ENCODE measurements around the gene GRID1.

The GRID1 gene

GRCh38 chr10:85594239-85594638 lies 772.4 kb downstream of the GRID1 start:
- Histone ChIP-seq H3K9ac (ENCODE audit: low read depth in 1 of 2, low read length in 2 of 2) (no peak overlapping the region), H3K9me3 (ENCODE audit: control insufficient read depth in 2 of 2, low read length in 2 of 2) (no peaks in the 10 kb centered on the region), H3K27me3 (ENCODE audit: control insufficient read depth in 2 of 2, insufficient read depth in 2 of 2, low read length in 2 of 2) (no peaks in the 10 kb centered on the region), H3K4me1 (ENCODE audit: control insufficient read depth in 2 of 2, insufficient read depth in 2 of 2, low read length in 2 of 2) (no peaks in the 10 kb centered on the region), H3K4me3 (ENCODE audit: low read length in 2 of 2) (no peak overlapping the region), H3K27ac (ENCODE audit: low read depth in 2 of 2, low read length in 2 of 2) (no peak overlapping the region), H3K36me3 (ENCODE audit: control insufficient read depth in 2 of 2, insufficient read depth in 2 of 2, low read length in 2 of 2) (no peaks in the 10 kb centered on the region)

- Histone ChIP-seq H3K9ac (ENCODE audit: low read depth in 1 of 2, low read length in 2 of 2) (no peak overlapping the region), H3K27me3 (ENCODE audit: control insufficient read depth in 2 of 2, insufficient read depth in 2 of 2, low read length in 2 of 2) (no peaks in the 10 kb centered on the region), H3K4me3 (ENCODE audit: low read length in 2 of 2) (no peak overlapping the region), H3K9me3 (ENCODE audit: control insufficient read depth in 2 of 2, low read length in 2 of 2) (no peaks in the 10 kb centered on the region), H3K27ac (ENCODE audit: low read depth in 2 of 2, low read length in 2 of 2) (no peak overlapping the region), H3K36me3 (ENCODE audit: control insufficient read depth in 2 of 2, insufficient read depth in 2 of 2, low read length in 2 of 2) (no peaks in the 10 kb centered on the region), H3K4me1 (ENCODE audit: control insufficient read depth in 2 of 2, insufficient read depth in 2 of 2, low read length in 2 of 2) (no peaks in the 10 kb centered on the region)
Measured at GRCh38 chr10:85593226-85593772, 773.3 kb downstream of the GRID1 start.

- H3K9ac ChIP-seq (ENCODE audit: low read depth in 1 of 2, low read length in 2 of 2): no peak overlapping the region
- no peaks in the 10 kb centered on the region for H3K4me1 ChIP-seq (ENCODE audit: control insufficient read depth in 2 of 2, insufficient read depth in 2 of 2, low read length in 2 of 2)
- no peak overlapping the region for H3K4me3 ChIP-seq (ENCODE audit: low read length in 2 of 2)
- no peak overlapping the region for H3K27ac ChIP-seq (ENCODE audit: low read depth in 2 of 2, low read length in 2 of 2)
- no peaks in the 10 kb centered on the region for H3K36me3 ChIP-seq (ENCODE audit: control insufficient read depth in 2 of 2, insufficient read depth in 2 of 2, low read length in 2 of 2)
- no peaks in the 10 kb centered on the region for H3K9me3 ChIP-seq (ENCODE audit: control insufficient read depth in 2 of 2, low read length in 2 of 2)
- no peaks in the 10 kb centered on the region for H3K27me3 ChIP-seq (ENCODE audit: control insufficient read depth in 2 of 2, insufficient read depth in 2 of 2, low read length in 2 of 2)
Measured at GRCh38 chr10:85581371-85581770, 785.2 kb downstream of the GRID1 start.

GRCh38 chr10:85580585-85580984 lies 786.0 kb downstream of the GRID1 start:
- H3K27ac ChIP-seq (ENCODE audit: low read depth in 2 of 2, low read length in 2 of 2): no peak overlapping the region
- no peaks in the 10 kb centered on the region for H3K36me3 ChIP-seq (ENCODE audit: control insufficient read depth in 2 of 2, insufficient read depth in 2 of 2, low read length in 2 of 2)
- no peaks in the 10 kb centered on the region for H3K9me3 ChIP-seq (ENCODE audit: control insufficient read depth in 2 of 2, low read length in 2 of 2)
- H3K9ac ChIP-seq (ENCODE audit: low read depth in 1 of 2, low read length in 2 of 2): no peak overlapping the region
- H3K4me3 ChIP-seq (ENCODE audit: low read length in 2 of 2): no peak overlapping the region
- no peaks in the 10 kb centered on the region for H3K27me3 ChIP-seq (ENCODE audit: control insufficient read depth in 2 of 2, insufficient read depth in 2 of 2, low read length in 2 of 2)
- no peaks in the 10 kb centered on the region for H3K4me1 ChIP-seq (ENCODE audit: control insufficient read depth in 2 of 2, insufficient read depth in 2 of 2, low read length in 2 of 2)

- no peaks in the 10 kb centered on the region for H3K4me1 ChIP-seq (ENCODE audit: control insufficient read depth in 2 of 2, insufficient read depth in 2 of 2, low read length in 2 of 2)
- H3K9me3 ChIP-seq (ENCODE audit: control insufficient read depth in 2 of 2, low read length in 2 of 2): no peaks in the 10 kb centered on the region
Measured at GRCh38 chr10:85578860-85579259, 787.7 kb downstream of the GRID1 start.

GRCh38 chr10:85575441-85575840 lies 791.2 kb downstream of the GRID1 start:
- Histone ChIP-seq H3K4me3 (ENCODE audit: low read length in 2 of 2) (no peak overlapping the region), H3K4me1 (ENCODE audit: control insufficient read depth in 2 of 2, insufficient read depth in 2 of 2, low read length in 2 of 2) (no peaks in the 10 kb centered on the region), H3K27ac (ENCODE audit: low read depth in 2 of 2, low read length in 2 of 2) (no peak overlapping the region), H3K9ac (ENCODE audit: low read depth in 1 of 2, low read length in 2 of 2) (no peak overlapping the region), H3K9me3 (ENCODE audit: control insufficient read depth in 2 of 2, low read length in 2 of 2) (no peaks in the 10 kb centered on the region), H3K27me3 (ENCODE audit: control insufficient read depth in 2 of 2, insufficient read depth in 2 of 2, low read length in 2 of 2) (peaks cover 0 to 2% of the 10 kb centered on the region in 2 donors), H3K36me3 (ENCODE audit: control insufficient read depth in 2 of 2, insufficient read depth in 2 of 2, low read length in 2 of 2) (no peaks in the 10 kb centered on the region)

More at GRCh38 chr10:85578860-85579259, 787.7 kb downstream of the GRID1 start:
- no peak overlapping the region for H3K4me3 ChIP-seq (ENCODE audit: low read length in 2 of 2)
- no peak overlapping the region for H3K27ac ChIP-seq (ENCODE audit: low read depth in 2 of 2, low read length in 2 of 2)
- no peaks in the 10 kb centered on the region for H3K36me3 ChIP-seq (ENCODE audit: control insufficient read depth in 2 of 2, insufficient read depth in 2 of 2, low read length in 2 of 2)
- no peak overlapping the region for H3K9ac ChIP-seq (ENCODE audit: low read depth in 1 of 2, low read length in 2 of 2)
- peaks cover 0 to 2% of the 10 kb centered on the region in 2 donors for H3K27me3 ChIP-seq (ENCODE audit: control insufficient read depth in 2 of 2, insufficient read depth in 2 of 2, low read length in 2 of 2)

GRCh38 chr10:85570871-85571270 lies 795.7 kb downstream of the GRID1 start:
- peaks cover 0 to 2% of the 10 kb centered on the region in 2 donors for H3K27me3 ChIP-seq (ENCODE audit: control insufficient read depth in 2 of 2, insufficient read depth in 2 of 2, low read length in 2 of 2)
- H3K27ac ChIP-seq (ENCODE audit: low read depth in 2 of 2, low read length in 2 of 2): no peak overlapping the region
- no peaks in the 10 kb centered on the region for H3K9me3 ChIP-seq (ENCODE audit: control insufficient read depth in 2 of 2, low read length in 2 of 2)
- no peaks in the 10 kb centered on the region for H3K4me1 ChIP-seq (ENCODE audit: control insufficient read depth in 2 of 2, insufficient read depth in 2 of 2, low read length in 2 of 2)
- no peak overlapping the region for H3K4me3 ChIP-seq (ENCODE audit: low read length in 2 of 2)
- H3K36me3 ChIP-seq (ENCODE audit: control insufficient read depth in 2 of 2, insufficient read depth in 2 of 2, low read length in 2 of 2): no peaks in the 10 kb centered on the region
- H3K9ac ChIP-seq (ENCODE audit: low read depth in 1 of 2, low read length in 2 of 2): no peak overlapping the region

- no peaks in the 10 kb centered on the region for H3K4me1 ChIP-seq (ENCODE audit: control insufficient read depth in 2 of 2, insufficient read depth in 2 of 2, low read length in 2 of 2)
Measured at GRCh38 chr10:85565381-85565780, 801.2 kb downstream of the GRID1 start.

GRCh38 chr10:85558533-85558932 lies 808.1 kb downstream of the GRID1 start:
- no peaks in the 10 kb centered on the region for H3K27me3 ChIP-seq (ENCODE audit: control insufficient read depth in 2 of 2, insufficient read depth in 2 of 2, low read length in 2 of 2)
- H3K4me3 ChIP-seq (ENCODE audit: low read length in 2 of 2): no peak overlapping the region
- H3K4me1 ChIP-seq (ENCODE audit: control insufficient read depth in 2 of 2, insufficient read depth in 2 of 2, low read length in 2 of 2): no peaks in the 10 kb centered on the region
- no peaks in the 10 kb centered on the region for H3K9me3 ChIP-seq (ENCODE audit: control insufficient read depth in 2 of 2, low read length in 2 of 2)
- H3K27ac ChIP-seq (ENCODE audit: low read depth in 2 of 2, low read length in 2 of 2): no peak overlapping the region
- H3K9ac ChIP-seq (ENCODE audit: low read depth in 1 of 2, low read length in 2 of 2): no peak overlapping the region
- H3K36me3 ChIP-seq (ENCODE audit: control insufficient read depth in 2 of 2, insufficient read depth in 2 of 2, low read length in 2 of 2): no peaks in the 10 kb centered on the region

More at GRCh38 chr10:85565381-85565780, 801.2 kb downstream of the GRID1 start:
- H3K36me3 ChIP-seq (ENCODE audit: control insufficient read depth in 2 of 2, insufficient read depth in 2 of 2, low read length in 2 of 2): no peaks in the 10 kb centered on the region
- no peak overlapping the region for H3K27ac ChIP-seq (ENCODE audit: low read depth in 2 of 2, low read length in 2 of 2)
- no peaks in the 10 kb centered on the region for H3K27me3 ChIP-seq (ENCODE audit: control insufficient read depth in 2 of 2, insufficient read depth in 2 of 2, low read length in 2 of 2)
- H3K4me3 ChIP-seq (ENCODE audit: low read length in 2 of 2): no peak overlapping the region
- H3K9ac ChIP-seq (ENCODE audit: low read depth in 1 of 2, low read length in 2 of 2): no peak overlapping the region
- H3K9me3 ChIP-seq (ENCODE audit: control insufficient read depth in 2 of 2, low read length in 2 of 2): no peaks in the 10 kb centered on the region

GRCh38 chr10:85557706-85558105 lies 808.9 kb downstream of the GRID1 start:
- H3K36me3 ChIP-seq (ENCODE audit: control insufficient read depth in 2 of 2, insufficient read depth in 2 of 2, low read length in 2 of 2): no peaks in the 10 kb centered on the region
- no peak overlapping the region for H3K4me3 ChIP-seq (ENCODE audit: low read length in 2 of 2)
- H3K9ac ChIP-seq (ENCODE audit: low read depth in 1 of 2, low read length in 2 of 2): no peak overlapping the region
- H3K27me3 ChIP-seq (ENCODE audit: control insufficient read depth in 2 of 2, insufficient read depth in 2 of 2, low read length in 2 of 2): no peaks in the 10 kb centered on the region
- no peak overlapping the region for H3K27ac ChIP-seq (ENCODE audit: low read depth in 2 of 2, low read length in 2 of 2)
- H3K9me3 ChIP-seq (ENCODE audit: control insufficient read depth in 2 of 2, low read length in 2 of 2): no peaks in the 10 kb centered on the region
- no peaks in the 10 kb centered on the region for H3K4me1 ChIP-seq (ENCODE audit: control insufficient read depth in 2 of 2, insufficient read depth in 2 of 2, low read length in 2 of 2)

GRCh38 chr10:85557077-85557476 lies 809.5 kb downstream of the GRID1 start:
- Histone ChIP-seq H3K36me3 (ENCODE audit: control insufficient read depth in 2 of 2, insufficient read depth in 2 of 2, low read length in 2 of 2) (no peaks in the 10 kb centered on the region), H3K27me3 (ENCODE audit: control insufficient read depth in 2 of 2, insufficient read depth in 2 of 2, low read length in 2 of 2) (no peaks in the 10 kb centered on the region), H3K4me1 (ENCODE audit: control insufficient read depth in 2 of 2, insufficient read depth in 2 of 2, low read length in 2 of 2) (no peaks in the 10 kb centered on the region), H3K9ac (ENCODE audit: low read depth in 1 of 2, low read length in 2 of 2) (no peak overlapping the region), H3K4me3 (ENCODE audit: low read length in 2 of 2) (no peak overlapping the region), H3K27ac (ENCODE audit: low read depth in 2 of 2, low read length in 2 of 2) (no peak overlapping the region), H3K9me3 (ENCODE audit: control insufficient read depth in 2 of 2, low read length in 2 of 2) (no peaks in the 10 kb centered on the region)
